ENCODE measurements around the gene TMEM121.

Gene TMEM121

GRCh38 chr14:105487449-105487985 is 38.9 kb upstream of the TMEM121 start:
- no peak for DNase-seq

GRCh38 chr14:105487986-105488777 is 38.2 kb upstream of the TMEM121 start:
- no peak for DNase-seq

GRCh38 chr14:105488781-105489541 is 37.4 kb upstream of the TMEM121 start:
- no peak for DNase-seq

GRCh38 chr14:105489542-105490266 is 36.7 kb upstream of the TMEM121 start:
- DNase-seq = peak; percentile 78

- DNase-seq = no peak
These were observed 36.2 kb upstream of the TMEM121 start for GRCh38 chr14:105490267-105490571.

- peak; percentile 100 for DNase-seq
These were observed 35.6 kb upstream of the TMEM121 start, which contains the start of gene TEDC1 for GRCh38 chr14:105490572-105491365. TSS of gene TEDC1 (plus strand) at chr14:105491246. CDS start at chr14:105491376, 130 bp downstream.

GRCh38 chr14:105491366-105491973 is 34.9 kb upstream of the TMEM121 start:
- DNase-seq = peak; percentile 49

GRCh38 chr14:105492031-105492970 is 34.1 kb upstream of the TMEM121 start:
- DNase-seq = peak; percentile 49

- no peak for DNase-seq
These were observed 33.2 kb upstream of the TMEM121 start for GRCh38 chr14:105492971-105493871.

- no peak for DNase-seq
These were observed 32.3 kb upstream of the TMEM121 start for GRCh38 chr14:105493921-105494605.

- no peak for DNase-seq
These were observed 31.8 kb upstream of the TMEM121 start for GRCh38 chr14:105494606-105494929.

- peak; percentile 18 for DNase-seq
These were observed 31.0 kb upstream of the TMEM121 start for GRCh38 chr14:105495101-105495989.

- DNase-seq = no peak
These were observed 30.2 kb upstream of the TMEM121 start for GRCh38 chr14:105495990-105496830.

- DNase-seq = no peak
These were observed 29.4 kb upstream of the TMEM121 start for GRCh38 chr14:105496831-105497591.

GRCh38 chr14:105497671-105498429 is 28.5 kb upstream of the TMEM121 start:
- no peak for DNase-seq

Measured in NCI-H446 treated with DMSO at 0.1 percent for 48 hours (cell line).